NCI-H2196 (cell line): ENCODE measurements around the gene TENM3.

Experiments used
- DNase-seq: peaks from one replicate; lab custom pipeline; 2025; ENCODE audit not compliant: unreplicated experiment; lab: John Stamatoyannopoulos, UW

Gene TENM3

DNA sequence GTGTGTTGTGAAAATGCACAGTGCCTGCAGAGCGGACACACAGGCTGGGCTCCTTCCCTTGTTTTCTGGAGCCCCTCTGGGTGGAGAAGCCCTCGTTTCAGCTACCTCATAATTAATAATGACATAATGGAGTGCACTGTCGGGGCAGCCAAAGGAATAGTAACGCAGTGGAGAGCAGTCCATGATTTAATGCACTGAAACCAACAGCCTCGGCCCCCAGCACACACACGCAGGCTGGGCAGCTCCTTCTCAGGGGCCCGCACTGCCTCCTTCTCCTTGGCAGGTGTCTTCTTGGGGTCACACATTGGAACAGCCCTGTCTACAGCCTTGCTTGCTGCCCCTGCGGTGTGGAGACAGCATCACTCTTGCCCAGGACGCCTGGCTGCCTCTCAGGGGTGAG is 584.8 kb downstream of the TENM3 start:
- no peak for DNase-seq

DNA sequence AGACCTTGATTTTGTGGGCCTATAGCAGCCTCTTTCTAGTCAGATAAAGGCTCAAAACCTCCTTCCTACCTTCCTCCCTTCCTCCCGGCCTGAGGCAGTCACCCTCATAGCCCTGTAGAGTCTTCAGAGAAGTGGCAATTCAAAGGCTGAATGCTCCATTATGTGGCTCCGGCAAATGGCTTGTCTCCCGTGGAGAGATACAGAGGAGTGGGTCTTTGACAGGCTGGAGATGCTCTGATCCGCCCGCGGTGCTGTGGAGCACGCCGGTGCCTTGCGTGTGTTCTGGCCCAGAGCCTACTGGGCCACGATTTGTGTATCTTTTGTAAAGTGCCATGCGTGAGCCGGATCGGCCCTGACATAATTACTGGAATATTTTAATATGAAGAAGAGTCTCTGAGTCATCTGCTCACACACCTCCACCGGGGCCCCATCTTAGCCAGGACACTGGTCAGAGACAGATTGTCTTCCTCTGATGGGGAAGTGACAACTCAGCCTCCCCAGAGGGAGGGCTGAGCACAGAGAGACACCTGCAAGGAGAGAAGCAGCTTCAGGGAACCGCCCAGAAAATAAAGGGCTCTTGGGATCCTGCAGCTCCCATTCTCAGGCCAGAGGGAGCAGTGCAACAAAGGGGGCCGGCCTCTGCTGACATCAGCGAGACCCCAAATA is 585.3 kb downstream of the TENM3 start:
- no peak for DNase-seq

DNA sequence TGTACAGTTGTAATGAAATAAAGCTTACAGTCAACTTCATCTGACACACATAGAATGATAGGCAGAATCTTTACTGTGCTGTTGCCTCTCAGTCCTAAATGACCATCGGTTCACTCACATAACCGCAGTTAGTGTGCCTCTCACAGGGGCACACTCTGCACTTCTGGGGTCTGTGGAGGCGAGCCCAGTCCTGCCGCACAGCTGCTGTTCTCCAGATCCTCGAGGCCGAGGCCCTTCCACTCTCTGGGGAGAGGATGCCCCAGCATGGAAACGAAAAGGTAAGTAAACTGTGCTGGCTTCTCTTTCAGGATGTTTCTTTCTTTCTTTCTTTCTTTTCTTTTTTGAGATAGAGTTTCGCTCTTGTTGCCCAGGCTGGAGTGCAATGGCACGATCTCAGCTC is 586.0 kb downstream of the TENM3 start:
- DNase-seq, result no peak

- DNase-seq, result no peak
These were observed 588.2 kb downstream of the TENM3 start for GRCh38 chr4:182831376-182831775.

GRCh38 chr4:182832352-182833120 is 589.3 kb downstream of the TENM3 start:
- no peak for DNase-seq

DNA sequence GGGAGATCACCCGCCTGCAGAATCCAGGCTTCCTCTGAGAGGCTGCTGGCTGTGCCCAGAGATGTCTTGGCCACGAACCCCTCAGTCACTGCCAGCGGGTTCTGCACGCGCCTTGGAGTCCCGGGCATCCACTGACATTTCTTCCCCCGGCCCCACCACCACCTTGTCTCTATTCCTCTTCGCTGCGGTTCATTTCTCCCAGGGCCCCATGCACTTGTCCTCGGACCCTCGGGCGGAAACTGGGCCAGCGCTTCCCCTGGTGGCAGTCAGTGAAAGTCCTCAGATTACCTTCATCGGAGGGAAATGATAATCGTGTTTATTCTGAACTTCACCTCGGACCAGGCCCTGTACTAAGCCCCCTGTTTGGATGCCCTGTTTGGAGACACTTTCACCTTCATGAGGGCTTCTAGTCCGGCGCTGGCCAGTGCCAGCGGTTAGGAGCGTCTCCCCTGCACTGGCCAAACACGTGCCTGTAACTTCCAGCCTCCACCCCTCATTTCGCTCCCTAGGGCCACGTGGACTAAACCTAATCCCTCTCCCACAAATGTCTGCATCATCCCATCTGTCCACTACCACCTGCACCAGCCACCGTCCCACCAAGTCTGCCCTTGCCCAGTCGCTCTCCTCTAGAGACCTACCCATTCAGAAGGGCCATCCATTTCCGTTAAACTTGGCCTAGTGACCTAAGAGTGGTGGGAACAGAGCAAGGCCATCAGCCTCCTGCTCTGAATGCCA is 592.0 kb downstream of the TENM3 start:
- DNase-seq, result no peak

DNA sequence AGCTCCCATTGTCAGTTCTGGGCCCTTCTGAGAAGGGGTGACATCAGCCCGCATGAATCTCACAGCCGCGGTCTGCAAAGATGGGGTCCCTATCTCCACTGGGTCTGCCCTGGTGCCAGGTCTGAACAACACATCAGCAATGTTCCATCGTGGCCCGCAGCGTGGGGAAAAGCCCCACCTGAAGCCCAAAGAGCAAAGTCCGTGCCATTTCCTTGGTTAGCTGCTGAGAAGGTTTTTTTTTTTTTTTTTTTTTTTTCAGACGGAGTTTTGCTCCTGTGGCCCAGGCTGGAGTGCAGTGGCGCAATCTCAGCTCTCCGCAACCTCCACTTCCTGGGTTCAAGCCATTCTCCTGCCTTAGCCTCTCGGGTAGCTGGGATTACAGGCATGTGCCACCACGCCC is 594.6 kb downstream of the TENM3 start:
- no peak for DNase-seq

GRCh38 chr4:182838535-182838934 is 595.3 kb downstream of the TENM3 start:
- DNase-seq, result no peak

GRCh38 chr4:182839256-182839655 is 596.1 kb downstream of the TENM3 start:
- no peak for DNase-seq

DNA sequence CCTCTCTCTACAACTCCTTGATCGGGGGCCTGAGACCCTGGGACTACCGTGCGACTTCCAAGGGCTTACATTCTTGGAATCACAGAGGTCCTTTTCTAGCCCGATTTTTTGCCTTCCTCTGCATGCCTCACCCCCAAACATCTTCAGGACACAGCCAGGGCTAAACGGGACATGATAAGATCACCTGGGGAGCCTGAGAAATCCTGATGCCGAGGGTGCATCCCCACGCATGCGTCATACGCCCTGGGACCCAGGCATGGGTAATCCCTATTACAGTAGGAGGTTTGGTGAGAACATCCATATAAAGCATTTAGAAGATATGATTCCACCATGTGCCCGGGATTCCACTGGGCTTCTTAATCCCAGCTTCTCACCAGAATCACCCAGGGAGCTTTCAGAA is 596.9 kb downstream of the TENM3 start:
- no peak for DNase-seq

GRCh38 chr4:182842104-182842600 is 599.0 kb downstream of the TENM3 start:
- no peak for DNase-seq

- DNase-seq, result no peak
These were observed 599.7 kb downstream of the TENM3 start for GRCh38 chr4:182842759-182843390.

DNA sequence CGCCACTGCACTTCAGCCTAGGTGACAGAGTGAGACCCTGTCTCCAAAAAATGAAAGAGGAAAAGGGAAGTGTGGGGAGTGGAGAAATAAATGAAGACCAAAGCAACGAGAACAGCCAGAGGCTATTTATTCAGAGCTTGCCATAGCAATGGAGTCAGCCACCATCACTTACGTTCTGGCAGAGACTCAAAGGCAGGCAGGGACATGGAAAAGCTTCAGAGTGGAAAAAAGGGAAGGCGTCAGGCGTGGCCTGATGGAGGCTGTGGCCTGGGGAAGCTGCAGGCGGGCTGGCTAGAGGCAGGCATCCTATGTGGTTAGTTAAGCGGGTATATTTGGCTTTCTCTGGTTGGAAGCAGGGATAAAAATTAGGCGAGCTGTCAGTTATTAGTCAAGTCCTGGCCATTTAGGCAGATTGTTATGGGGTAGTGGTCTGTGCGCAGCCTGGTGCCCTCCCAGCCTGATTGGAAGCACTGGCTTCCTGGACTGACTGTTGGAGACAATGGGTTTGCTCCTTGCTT is 600.7 kb downstream of the TENM3 start:
- no peak for DNase-seq

DNA sequence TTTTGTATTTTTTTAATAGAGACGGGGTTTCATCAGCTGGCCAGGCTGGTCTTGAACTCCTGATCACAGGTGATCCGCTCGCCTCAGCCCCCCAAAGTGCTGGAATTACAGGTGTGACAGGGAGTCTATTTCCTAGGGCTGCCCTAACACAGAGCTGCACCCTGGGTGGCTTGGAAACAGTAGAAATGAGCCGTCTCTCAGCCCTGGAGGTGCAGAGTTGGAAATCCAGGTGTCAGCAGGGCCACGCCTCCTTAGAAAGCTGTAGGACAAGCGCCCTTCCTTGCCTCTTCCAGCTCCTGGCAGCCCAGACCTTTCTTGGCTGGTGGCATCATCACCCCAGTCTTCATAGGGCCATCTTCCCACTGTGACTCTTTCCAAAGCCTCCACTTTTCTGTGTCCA is 602.4 kb downstream of the TENM3 start:
- no peak for DNase-seq

DNA sequence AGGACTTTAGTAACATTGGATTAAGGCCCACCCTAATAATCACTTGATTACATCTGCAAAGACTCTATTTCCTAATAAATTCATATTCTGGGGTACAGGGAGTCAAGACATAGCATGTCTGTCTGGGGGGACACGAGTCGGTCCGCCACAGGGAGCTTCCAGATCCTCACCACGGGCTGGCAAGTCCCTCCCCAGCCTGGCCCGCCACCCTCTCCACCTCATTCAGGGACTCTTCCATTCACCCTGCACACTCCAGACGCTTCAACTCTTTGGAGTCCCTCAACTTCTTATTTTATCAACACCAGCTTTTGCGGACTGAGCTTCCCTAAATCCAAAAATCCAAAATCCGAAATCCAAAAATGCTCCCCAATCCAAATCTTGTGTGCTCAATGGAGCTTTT is 602.8 kb downstream of the TENM3 start:
- DNase-seq, result no peak

GRCh38 chr4:182847576-182848450 is 604.6 kb downstream of the TENM3 start:
- no peak for DNase-seq

- no peak for DNase-seq
These were observed 605.5 kb downstream of the TENM3 start for GRCh38 chr4:182848685-182849084.
